GM12878 (cell line): Measurements from ENCODE around the gene CTDNEP1. TPM values are rescaled to one million over a fixed set of nuclear protein-coding genes. Genes with fewer than 3 reads are reported as not detected.

Experiments used
- ATAC-seq: fragments of 200-7000 bp; cut with Tn5 transposase; 3 replicates; pipeline ENCODE4 v1.9.1; 2020; ENCODE audit warnings: mild to moderate bottlenecking, moderate library complexity
- BruUV-seq: library from RNA; stranded (reverse); fragments of 400-500 nt; replicated peaks from 2 replicates; lab custom pipeline; 2021; lab: Mats Ljungman, UMichigan
- CTCF ChIA-PET: fragments of 300-600 bp; sonication (Branson Sonifier 250); formaldehyde crosslinking; extraction: SDS; loops from one replicate; lab custom pipeline; 2021; ENCODE audit warnings: inconsistent platforms; lab: Yijun Ruan, JAX
- POLR2A ChIA-PET: fragments of 350-600 bp; formaldehyde crosslinking; extraction: SDS; loops from one replicate; lab custom pipeline; 2021; ENCODE audit warnings: inconsistent platforms; lab: Charles Lee
- RAD21 ChIA-PET: fragments of 300-600 bp; sonication (Branson Sonifier 250); formaldehyde crosslinking; loops from one replicate; lab custom pipeline; 2023; ENCODE audit warnings: antibody characterized with exemption; ENCODE audit not compliant: unreplicated experiment; lab: Charles Lee
- SMC1A ChIA-PET: fragments of 300-600 bp; sonication (Branson Sonifier 250); formaldehyde crosslinking; loops from one replicate; lab custom pipeline; 2023; ENCODE audit not compliant: unreplicated experiment, uncharacterized antibody; lab: Charles Lee
- DNase-seq: peaks from one replicate; pipeline ENCODE4 v3.0.0-alpha.2; 2011; ENCODE audit warnings: low read depth, low spot score
- FAIRE-seq: peaks from 3 replicates; lab custom pipeline; 2011; peaks lifted over from hg19 to GRCh38; lab: Jason Lieb, UNC
- H2AFZ ChIP-seq: 2 replicates; pipeline ENCODE4 v1.6.0; 2011; ENCODE audit warnings: low read depth, low read length, control low read depth; ENCODE audit not compliant: control insufficient read depth
- H3K27ac ChIP-seq: 2 replicates; pipeline ENCODE4 v1.5.1; 2011; ENCODE audit warnings: control low read depth; ENCODE audit not compliant: control insufficient read depth, insufficient read depth
- H3K27me3 ChIP-seq, 2 experiments: replicated peaks in 1 of 2; 2 replicates each; pipeline versions ENCODE4 v1.6.0 to v1.6.1; 2011; ENCODE audit warnings: low read length in 1 of 2; ENCODE audit not compliant: control insufficient read depth in 2 of 2, insufficient read depth in 2 of 2
- H3K36me3 ChIP-seq, 2 experiments: 2 replicates each; pipeline ENCODE4 v1.5.1; 2011; ENCODE audit warnings: low read length in 1 of 2; ENCODE audit not compliant: control insufficient read depth in 2 of 2, insufficient read depth in 2 of 2
- H3K4me1 ChIP-seq: 2 replicates; pipeline ENCODE4 v1.6.1; 2011; ENCODE audit warnings: mild to moderate bottlenecking, low read length, moderate library complexity, mixed read lengths; ENCODE audit not compliant: control insufficient read depth, insufficient read depth
- H3K4me2 ChIP-seq: 2 replicates; pipeline ENCODE4 v1.6.0; 2011; ENCODE audit warnings: control low read depth; ENCODE audit not compliant: control insufficient read depth, insufficient read depth
- H3K4me3 ChIP-seq: fragments of 200-600 bp; sonication (generic); 2 replicates; pipeline ENCODE4 v1.5.1; 2016
- H3K79me2 ChIP-seq: 2 replicates; pipeline ENCODE4 v1.6.0; 2011; ENCODE audit warnings: low read length; ENCODE audit not compliant: control insufficient read depth, insufficient read depth
- H3K9ac ChIP-seq: 2 replicates; pipeline ENCODE4 v1.8.0; 2011; ENCODE audit warnings: low read length, control low read depth, mixed read lengths; ENCODE audit not compliant: control insufficient read depth, insufficient read depth
- H3K9me3 ChIP-seq: replicated peaks from 3 replicates; pipeline ENCODE4 v1.5.1; 2011; ENCODE audit warnings: mild to moderate bottlenecking, low read length; ENCODE audit not compliant: control insufficient read depth, insufficient read depth
- H4K20me1 ChIP-seq: 2 replicates; pipeline ENCODE4 v1.6.0; 2011; ENCODE audit not compliant: control insufficient read depth, insufficient read depth
- ASH2L ChIP-seq: fragments of 300-600, 200-600 bp; sonication (generic); IDR thresholded peaks from 2 replicates; pipeline ENCODE4 v1.6.1; 2017; ENCODE audit warnings: low read depth, mild to moderate bottlenecking, borderline replicate concordance
- BHLHE40 ChIP-seq, 2 experiments: fragments of 450-650 bp in 1 of 2; IDR thresholded peaks; 2 replicates each; pipeline ENCODE4 v1.6.1; 2011 to 2017; ENCODE audit warnings: low read depth in 2 of 2, borderline replicate concordance in 1 of 2, improper control_type of control experiment in 1 of 2, low read length in 1 of 2, mild to moderate bottlenecking in 1 of 2
- CHD2 ChIP-seq: IDR thresholded peaks from 2 replicates; pipeline ENCODE4 v1.6.1; 2011; ENCODE audit warnings: low read depth, low read length, improper control_type of control experiment, borderline replicate concordance
- CREB1 ChIP-seq: IDR thresholded peaks from 2 replicates; pipeline ENCODE4 v1.6.1; 2012; ENCODE audit warnings: low read depth, mild to moderate bottlenecking, inconsistent platforms
- CREM ChIP-seq: IDR thresholded peaks from 2 replicates; pipeline ENCODE4 v1.6.1; 2014; ENCODE audit warnings: antibody characterized with exemption, low read depth
- HDGF ChIP-seq: fragments of 450-650 bp; IDR thresholded peaks from 2 replicates; pipeline ENCODE4 v1.6.1; 2016; ENCODE audit warnings: antibody characterized with exemption
- MEF2A ChIP-seq: IDR thresholded peaks from 2 replicates; pipeline ENCODE4 v1.6.1; 2011; ENCODE audit warnings: low read depth, mild to moderate bottlenecking, low read length, moderate library complexity; ENCODE audit not compliant: insufficient read depth
- MEF2B ChIP-seq: fragments of 450-650 bp; IDR thresholded peaks from 2 replicates; pipeline ENCODE4 v1.6.1; 2018; ENCODE audit warnings: mild to moderate bottlenecking, moderate library complexity; ENCODE audit not compliant: partially characterized antibody, poor library complexity, severe bottlenecking
- NFYA ChIP-seq: IDR thresholded peaks from 2 replicates; pipeline ENCODE4 v1.6.1; 2011; ENCODE audit warnings: low read depth, mild to moderate bottlenecking, low read length, improper control_type of control experiment, borderline replicate concordance
- NFYB ChIP-seq: IDR thresholded peaks from 2 replicates; pipeline ENCODE4 v1.6.1; 2011; ENCODE audit warnings: low read depth, mild to moderate bottlenecking, low read length, improper control_type of control experiment, moderate library complexity; ENCODE audit not compliant: insufficient read depth
- NR2C1 ChIP-seq: fragments of 450-650 bp; IDR thresholded peaks from 2 replicates; pipeline ENCODE4 v1.6.1; 2017; ENCODE audit warnings: antibody characterized with exemption, mild to moderate bottlenecking, moderate library complexity
- POLR2A ChIP-seq: IDR thresholded peaks from 2 replicates; pipeline ENCODE4 v1.6.1; 2011; ENCODE audit warnings: low read depth, mild to moderate bottlenecking, low read length
- RELA ChIP-seq: fragments of 450-650 bp; IDR thresholded peaks from 2 replicates; pipeline ENCODE4 v1.8.0; 2014; ENCODE audit warnings: borderline replicate concordance; ENCODE audit not compliant: partially characterized antibody
- SIN3A ChIP-seq: IDR thresholded peaks from 2 replicates; pipeline ENCODE4 v1.6.1; 2012; ENCODE audit warnings: low read depth, low read length, improper control_type of control experiment
- SP1 ChIP-seq: IDR thresholded peaks from one replicate; pipeline ENCODE4 v1.6.1; 2011; ENCODE audit warnings: low read depth, low read length
- SRF ChIP-seq, 2 experiments: IDR thresholded peaks; 2 replicates each; pipeline ENCODE4 v1.6.1; 2011; ENCODE audit warnings: low read depth in 2 of 2, low read length in 2 of 2, mild to moderate bottlenecking in 1 of 2, moderate library complexity in 1 of 2
- SUPT20H ChIP-seq: IDR thresholded peaks from 2 replicates; pipeline ENCODE4 v1.6.1; 2011; ENCODE audit warnings: low read depth, mild to moderate bottlenecking, low read length, moderate library complexity, borderline replicate concordance; ENCODE audit not compliant: control insufficient read depth
- TCF3 ChIP-seq: IDR thresholded peaks from 2 replicates; pipeline ENCODE4 v1.6.1; 2012; ENCODE audit warnings: low read depth, mild to moderate bottlenecking, low read length, borderline replicate concordance; ENCODE audit not compliant: insufficient read depth
- WGBS: methylation state at CpG from one replicate; pipeline ENCODE4 v1.1.6; 2016; ENCODE audit warnings: low lambda C conversion rate; ENCODE audit not compliant: insufficient replicate concordance, insufficient coverage; ENCODE audit errors: missing lambda C conversion rate; 5-methylcytosine and 5-hydroxymethylcytosine counted together
- in situ Hi-C: fragments of 300-500 bp; cut with MboI; formaldehyde crosslinking; loops from 9 replicates; pipeline ENCODE4 v1.14.3; 2018; ENCODE audit warnings: mixed read lengths
- intact Hi-C: fragments of 100-400 bp; cut with micrococcal nuclease; formaldehyde crosslinking; loops from one replicate; pipeline ENCODE4 v1.14.2; 2022; ENCODE audit not compliant: unreplicated experiment
- polyA plus RNA-seq, 11 experiments: library from polyadenylated mRNA; depleted of rRNA in 4 of 11; unstranded in 6 of 11; stranded (reverse) in 5 of 11; fragments of >200 nt; fragmentation: Nextera tagmentation in 4 of 11; fragmentation: Illumina TruSeq in 1 of 11; extraction: Ambion mirVana in 4 of 11; extraction: Trizol in 1 of 11; gene quantifications; 1 replicate in 1 of 11; 2 replicates in 10 of 11; pipeline versions ENCODE4 v1.2.1 to v1.2.3, GENCODE V29; 2011 to 2016; ENCODE audit warnings: inconsistent platforms in 2 of 11, missing spikeins in 2 of 11, low read depth in 1 of 11
- total RNA-seq, 4 experiments: library from RNA; depleted of rRNA in 3 of 4; stranded (reverse); fragments of >200 nt in 3 of 4; fragmentation: Illumina TruSeq in 1 of 4; extraction: Trizol in 1 of 4; gene quantifications; 2 replicates each; pipeline versions ENCODE4 v1.2.1 to v1.2.3, GENCODE V29; 2013 to 2021
- TF ChIP-seq, protein P1 (sequence below): fragments of 450-650 bp; conservative IDR thresholded peaks from 2 replicates; pipeline ENCODE4 v1.6.1; 2017; ENCODE audit warnings: mild to moderate bottlenecking, moderate library complexity
- TF ChIP-seq, protein P2 (sequence below): fragments of 450-650 bp; IDR thresholded peaks from 2 replicates; pipeline ENCODE4 v1.6.1; 2016; ENCODE audit warnings: mild to moderate bottlenecking

The CTDNEP1 gene
- total and polyA plus RNA-seq, 10 of the 15 experiments (the other 5 are each of a cell fraction or from before 2014, with no cell fraction given), result 23.7 to 176 (median 30.3) TPM

DNA sequence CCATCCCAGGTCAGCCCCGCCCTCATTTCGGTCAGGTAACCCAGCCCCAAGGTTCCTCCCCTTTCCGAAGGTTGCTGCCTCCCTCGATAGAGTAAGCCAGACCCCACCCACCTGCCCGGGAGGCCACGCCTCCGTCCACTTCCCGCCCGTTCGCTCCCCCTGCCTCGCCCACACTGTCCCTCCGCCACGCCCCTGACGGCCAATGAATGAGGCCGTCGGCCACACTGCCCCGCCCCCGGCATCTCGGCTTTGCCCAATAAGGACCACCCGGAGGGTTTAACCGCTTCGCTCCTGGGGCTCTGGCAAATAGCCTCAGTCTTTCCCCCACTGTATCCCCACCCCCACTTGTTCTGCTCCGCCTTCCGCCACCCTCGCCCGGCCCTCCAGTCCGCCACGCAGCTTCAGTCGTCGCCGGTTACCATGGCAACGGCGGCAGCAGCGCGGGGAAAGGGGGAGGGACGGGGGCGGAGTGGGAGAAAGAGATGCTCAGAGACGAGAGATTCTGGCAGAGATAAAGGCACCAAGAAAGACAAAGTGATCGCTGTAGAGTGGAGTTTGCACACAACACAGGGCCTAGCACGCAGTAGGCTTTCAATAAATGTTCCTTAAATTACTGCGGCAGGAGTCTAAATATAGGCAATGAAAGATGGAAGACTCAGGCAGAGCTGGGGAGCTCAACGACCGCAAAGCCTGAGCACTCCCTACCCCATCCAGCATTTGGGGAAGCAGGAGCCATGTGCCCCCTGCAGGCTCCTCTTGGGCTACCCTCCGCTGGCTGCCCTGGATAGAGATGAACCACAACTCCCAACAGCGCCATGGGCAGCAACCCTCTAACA lies 37.0 kb downstream of the CTDNEP1 start:
- BruUV-seq, result no TSS peak
- Histone ChIP-seq H3K27me3 (no peaks in the 10 kb centered on the region), H3K27ac (no peak overlapping the region; the same call in 1 of the 2 replicates), H3K36me3 (no peaks in the 10 kb centered on the region), H3K4me2 (peak overlapping the region; percentile 89), H3K79me2 (no peaks in the 10 kb centered on the region), H3K4me3 (peak overlapping the region; percentile 72), H4K20me1 (no peaks in the 10 kb centered on the region), H3K9ac (no peak overlapping the region), H3K9me3 (no peaks in the 10 kb centered on the region), H2AFZ (peak overlapping the region; percentile 41), H3K4me1 (peaks cover 18% of the 10 kb centered on the region)
- in situ Hi-C loops (no loop called here), intact Hi-C loops (loop anchor here (1.0 to 5.0 kb wide), 4 partner anchors 9 to 83 kb away; partner anchors contain the start of genes ELP5 and PHF23)
- RAD21 ChIA-PET, result interaction anchor here (0.6 to 0.9 kb wide), 5 partner anchors 28 to 297 kb away, joined by 3 to 4 read pairs (median 3); partner anchors contain the start of gene GABARAP
- under 1% methylated on average over 38 of the region's 45 CpGs for WGBS
- DNase-seq (peak; percentile 89), ATAC-seq (peak; percentile 91), FAIRE-seq (peak; percentile 97)
- CTCF ChIA-PET, result interaction anchor here (0.8 to 1.9 kb wide), 8 partner anchors 26 to 210 kb away, joined by 3 to 7 read pairs (median 4); partner anchors contain the start of genes ACAP1 and SLC2A4
- SMC1A ChIA-PET, result interaction anchor here (0.5 to 1.6 kb wide), 2 partner anchors 37 to 58 kb away, joined by 4 read pairs; partner anchors contain the start of gene CTDNEP1
- POLR2A ChIA-PET, result interaction anchor here (0.6 to 3.3 kb wide), 6 partner anchors 20 to 474 kb away, joined by 3 to 12 read pairs (median 4); partner anchors contain the start of genes DVL2, PHF23 and WRAP53
- 0 out of 2 replicates have a peak, but pooled peaks have one; percentile 21 for TF ChIP-seq NR2C1
- TF ChIP-seq, protein P1, sequence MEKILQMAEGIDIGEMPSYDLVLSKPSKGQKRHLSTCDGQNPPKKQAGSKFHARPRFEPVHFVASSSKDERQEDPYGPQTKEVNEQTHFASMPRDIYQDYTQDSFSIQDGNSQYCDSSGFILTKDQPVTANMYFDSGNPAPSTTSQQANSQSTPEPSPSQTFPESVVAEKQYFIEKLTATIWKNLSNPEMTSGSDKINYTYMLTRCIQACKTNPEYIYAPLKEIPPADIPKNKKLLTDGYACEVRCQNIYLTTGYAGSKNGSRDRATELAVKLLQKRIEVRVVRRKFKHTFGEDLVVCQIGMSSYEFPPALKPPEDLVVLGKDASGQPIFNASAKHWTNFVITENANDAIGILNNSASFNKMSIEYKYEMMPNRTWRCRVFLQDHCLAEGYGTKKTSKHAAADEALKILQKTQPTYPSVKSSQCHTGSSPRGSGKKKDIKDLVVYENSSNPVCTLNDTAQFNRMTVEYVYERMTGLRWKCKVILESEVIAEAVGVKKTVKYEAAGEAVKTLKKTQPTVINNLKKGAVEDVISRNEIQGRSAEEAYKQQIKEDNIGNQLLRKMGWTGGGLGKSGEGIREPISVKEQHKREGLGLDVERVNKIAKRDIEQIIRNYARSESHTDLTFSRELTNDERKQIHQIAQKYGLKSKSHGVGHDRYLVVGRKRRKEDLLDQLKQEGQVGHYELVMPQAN, result 0 out of 2 replicates have a peak, but pooled peaks have one; percentile 23
- TF ChIP-seq SUPT20H, result no peak
- peak; percentile 77 for TF ChIP-seq NFYB
- peak; percentile 62 for TF ChIP-seq SIN3A
- no peak for TF ChIP-seq TCF3
- peak; percentile 98 for TF ChIP-seq HDGF
- no peak for TF ChIP-seq ASH2L
- no peak for TF ChIP-seq NFYA
- TF ChIP-seq, protein P2, sequence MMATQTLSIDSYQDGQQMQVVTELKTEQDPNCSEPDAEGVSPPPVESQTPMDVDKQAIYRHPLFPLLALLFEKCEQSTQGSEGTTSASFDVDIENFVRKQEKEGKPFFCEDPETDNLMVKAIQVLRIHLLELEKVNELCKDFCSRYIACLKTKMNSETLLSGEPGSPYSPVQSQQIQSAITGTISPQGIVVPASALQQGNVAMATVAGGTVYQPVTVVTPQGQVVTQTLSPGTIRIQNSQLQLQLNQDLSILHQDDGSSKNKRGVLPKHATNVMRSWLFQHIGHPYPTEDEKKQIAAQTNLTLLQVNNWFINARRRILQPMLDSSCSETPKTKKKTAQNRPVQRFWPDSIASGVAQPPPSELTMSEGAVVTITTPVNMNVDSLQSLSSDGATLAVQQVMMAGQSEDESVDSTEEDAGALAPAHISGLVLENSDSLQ, result peak; percentile 91
- TF ChIP-seq BHLHE40 (IDR thresholded peaks at IDR 0.05; ENCODE audit: borderline replicate concordance in 1 of 2, low read depth in 2 of 2, low read length in 1 of 2), result peak in 1 of 2 experiments; percentile 35; a peak in 1 of 4 replicates
- peak; percentile 55 for TF ChIP-seq CREM
- peak in 1 of 2 experiments; percentile 82; a peak in 2 of 4 replicates for TF ChIP-seq SRF (IDR thresholded peaks at IDR 0.05; ENCODE audit: low read depth in 2 of 2, low read length in 2 of 2)
- TF ChIP-seq RELA, result no peak
- no peak for TF ChIP-seq POLR2A
- peak; percentile 68 for TF ChIP-seq CHD2
- TF ChIP-seq MEF2B, result peak; percentile 14
- TF ChIP-seq MEF2A, result 0 out of 2 replicates have a peak, but pooled peaks have one; percentile 13
- TF ChIP-seq CREB1, result peak; percentile 84
- peak; percentile 91 for TF ChIP-seq SP1
